Astrocyte (in vitro differentiated cells and primary cell): ENCODE measurements around the gene LAMA3. TPM values are rescaled to one million over a fixed set of nuclear protein-coding genes. Genes with fewer than 3 reads are reported as not detected.
A peak's percentile ranks its signal among the peaks of the same experiment; 100 is the strongest.

Experiments used
- DNase-seq: peaks from one replicate; pipeline ENCODE4 v3.0.0-alpha.2; 2010; ENCODE audit warnings: low read depth
- FAIRE-seq: peaks from 2 replicates; lab custom pipeline; 2011; peaks lifted over from hg19 to GRCh38; lab: Jason Lieb, UNC
- H2AFZ ChIP-seq: 2 replicates; pipeline ENCODE4 v1.6.0; 2012; ENCODE audit warnings: low read depth, low read length, inconsistent platforms
- H3K27ac ChIP-seq: 2 replicates; pipeline ENCODE4 v1.5.1; 2011; ENCODE audit warnings: low read depth, low read length, inconsistent platforms
- H3K27me3 ChIP-seq: 2 replicates; pipeline ENCODE4 v1.6.0; 2011; ENCODE audit warnings: low read length, inconsistent platforms; ENCODE audit not compliant: insufficient read depth
- H3K36me3 ChIP-seq: 2 replicates; pipeline ENCODE4 v1.5.1; 2011; ENCODE audit warnings: low read length, inconsistent platforms; ENCODE audit not compliant: insufficient read depth
- H3K4me1 ChIP-seq: 2 replicates; pipeline ENCODE4 v1.5.1; 2011; ENCODE audit warnings: low read length, inconsistent platforms; ENCODE audit not compliant: insufficient read depth
- H3K4me2 ChIP-seq: 2 replicates; pipeline ENCODE4 v1.6.0; 2012; ENCODE audit warnings: low read length, inconsistent platforms
- H3K4me3 ChIP-seq: 2 replicates; pipeline ENCODE4 v1.5.1; 2011; ENCODE audit warnings: low read depth, mild to moderate bottlenecking, low read length, inconsistent platforms; ENCODE audit not compliant: insufficient read depth
- H3K79me2 ChIP-seq: 2 replicates; pipeline ENCODE4 v1.6.0; 2012; ENCODE audit warnings: mild to moderate bottlenecking, low read length, inconsistent platforms; ENCODE audit not compliant: insufficient read depth
- H3K9ac ChIP-seq: 2 replicates; pipeline ENCODE4 v1.6.0; 2012; ENCODE audit warnings: mild to moderate bottlenecking, low read length, inconsistent platforms
- H3K9me3 ChIP-seq: 2 replicates; pipeline ENCODE4 v1.5.1; 2012; ENCODE audit warnings: low read depth, mild to moderate bottlenecking, low read length, inconsistent platforms; ENCODE audit not compliant: insufficient read depth
- H4K20me1 ChIP-seq: 2 replicates; pipeline ENCODE4 v1.6.0; 2012; ENCODE audit warnings: low read length, inconsistent platforms; ENCODE audit not compliant: insufficient read depth
- H3K27ac Mint-ChIP-seq: one replicate; pipeline ENCODE4 v1.8.0; 2021; ENCODE audit warnings: mild to moderate bottlenecking, mixed read lengths; ENCODE audit not compliant: unreplicated experiment
- H3K27me3 Mint-ChIP-seq: one replicate; pipeline ENCODE4 v1.8.0; 2021; ENCODE audit warnings: low read depth, mixed read lengths; ENCODE audit not compliant: unreplicated experiment
- H3K36me3 Mint-ChIP-seq: one replicate; pipeline ENCODE4 v1.8.0; 2021; ENCODE audit warnings: low read depth, mixed read lengths; ENCODE audit not compliant: unreplicated experiment
- H3K4me1 Mint-ChIP-seq: one replicate; pipeline ENCODE4 v1.8.0; 2021; ENCODE audit warnings: low read depth, mixed read lengths; ENCODE audit not compliant: unreplicated experiment
- H3K4me3 Mint-ChIP-seq: one replicate; pipeline ENCODE4 v1.8.0; 2021; ENCODE audit warnings: mild to moderate bottlenecking, moderate library complexity, mixed read lengths; ENCODE audit not compliant: unreplicated experiment
- H3K9me3 Mint-ChIP-seq: one replicate; pipeline ENCODE4 v1.8.0; 2021; ENCODE audit warnings: mild to moderate bottlenecking, mixed read lengths; ENCODE audit not compliant: unreplicated experiment
- EZH2 ChIP-seq: IDR thresholded peaks from 2 replicates; pipeline ENCODE4 v1.6.1; 2012; ENCODE audit warnings: mild to moderate bottlenecking, low read length, inconsistent platforms; ENCODE audit not compliant: insufficient read depth
- total RNA-seq: library from RNA; stranded (reverse); gene quantifications from 2 replicates; pipeline ENCODE4 v1.2.1, GENCODE V29; 2021
- TF ChIP-seq, protein P1 (sequence below): IDR thresholded peaks from 2 replicates; pipeline ENCODE4 v1.5.1; 2011; ENCODE audit warnings: low read depth, mild to moderate bottlenecking, inconsistent platforms, low read length, moderate library complexity; ENCODE audit not compliant: insufficient read depth

Gene LAMA3
- total RNA-seq, 1 donor from 2014 or later, result 0.86 TPM

- TF ChIP-seq, protein P1, sequence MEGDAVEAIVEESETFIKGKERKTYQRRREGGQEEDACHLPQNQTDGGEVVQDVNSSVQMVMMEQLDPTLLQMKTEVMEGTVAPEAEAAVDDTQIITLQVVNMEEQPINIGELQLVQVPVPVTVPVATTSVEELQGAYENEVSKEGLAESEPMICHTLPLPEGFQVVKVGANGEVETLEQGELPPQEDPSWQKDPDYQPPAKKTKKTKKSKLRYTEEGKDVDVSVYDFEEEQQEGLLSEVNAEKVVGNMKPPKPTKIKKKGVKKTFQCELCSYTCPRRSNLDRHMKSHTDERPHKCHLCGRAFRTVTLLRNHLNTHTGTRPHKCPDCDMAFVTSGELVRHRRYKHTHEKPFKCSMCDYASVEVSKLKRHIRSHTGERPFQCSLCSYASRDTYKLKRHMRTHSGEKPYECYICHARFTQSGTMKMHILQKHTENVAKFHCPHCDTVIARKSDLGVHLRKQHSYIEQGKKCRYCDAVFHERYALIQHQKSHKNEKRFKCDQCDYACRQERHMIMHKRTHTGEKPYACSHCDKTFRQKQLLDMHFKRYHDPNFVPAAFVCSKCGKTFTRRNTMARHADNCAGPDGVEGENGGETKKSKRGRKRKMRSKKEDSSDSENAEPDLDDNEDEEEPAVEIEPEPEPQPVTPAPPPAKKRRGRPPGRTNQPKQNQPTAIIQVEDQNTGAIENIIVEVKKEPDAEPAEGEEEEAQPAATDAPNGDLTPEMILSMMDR, result no peak
- no peak for TF ChIP-seq EZH2
- no peak overlapping the region for H3K4me2 ChIP-seq
- Mint-ChIP-seq H3K9me3 (no peaks in the 10 kb centered on the region), H3K4me1 (peaks cover 5% of the 10 kb centered on the region), H3K27me3 (peaks cover 6% of the 10 kb centered on the region), H3K36me3 (no peaks in the 10 kb centered on the region), H3K4me3 (no peak overlapping the region), H3K27ac (no peak overlapping the region)
- H3K9me3 ChIP-seq, result no peaks in the 10 kb centered on the region
- FAIRE-seq, result no peak
- no peaks in the 10 kb centered on the region for H3K79me2 ChIP-seq
- no peak overlapping the region for H3K9ac ChIP-seq
- peaks cover 16% of the 10 kb centered on the region for H3K4me1 ChIP-seq
- H4K20me1 ChIP-seq, result no peaks in the 10 kb centered on the region
- no peak overlapping the region for H3K4me3 ChIP-seq
- H3K27me3 ChIP-seq, result no peaks in the 10 kb centered on the region
- H2AFZ ChIP-seq, result no peak overlapping the region
- no peaks in the 10 kb centered on the region for H3K36me3 ChIP-seq
- H3K27ac ChIP-seq, result no peak overlapping the region
- DNase-seq, result no peak
These were observed 305.9 kb downstream of the LAMA3 start for GRCh38 chr18:23995180-23995579.

GRCh38 chr18:23998018-23998417, 308.8 kb downstream of the LAMA3 start:
- no peak overlapping the region for H3K4me3 Mint-ChIP-seq

GRCh38 chr18:23998820-23999219, 309.6 kb downstream of the LAMA3 start:
- H3K4me3 Mint-ChIP-seq, result no peak overlapping the region
- peaks cover 24% of the 10 kb centered on the region for H3K27me3 Mint-ChIP-seq
- Histone ChIP-seq H3K9ac (no peak overlapping the region), H3K4me1 (peaks cover 6% of the 10 kb centered on the region), H3K27ac (no peak overlapping the region), H4K20me1 (no peaks in the 10 kb centered on the region), H3K4me2 (no peak overlapping the region), H2AFZ (no peak overlapping the region), H3K79me2 (no peaks in the 10 kb centered on the region), H3K27me3 (peaks cover 3% of the 10 kb centered on the region), H3K36me3 (no peaks in the 10 kb centered on the region), H3K9me3 (no peaks in the 10 kb centered on the region), H3K4me3 (no peak overlapping the region)
- TF ChIP-seq, protein P1, result no peak
- DNase-seq, result peak; percentile 24
- peaks cover 6% of the 10 kb centered on the region for H3K9me3 Mint-ChIP-seq
- peaks cover 1% of the 10 kb centered on the region for H3K4me1 Mint-ChIP-seq
- FAIRE-seq, result no peak
- H3K27ac Mint-ChIP-seq, result no peak overlapping the region
- H3K36me3 Mint-ChIP-seq, result no peaks in the 10 kb centered on the region

More at GRCh38 chr18:23998018-23998417, 308.8 kb downstream of the LAMA3 start:
- no peaks in the 10 kb centered on the region for H3K9me3 ChIP-seq
- H4K20me1 ChIP-seq, result no peaks in the 10 kb centered on the region
- peaks cover 1% of the 10 kb centered on the region for H3K4me1 Mint-ChIP-seq
- peaks cover 6% of the 10 kb centered on the region for H3K4me1 ChIP-seq
- H3K36me3 Mint-ChIP-seq, result no peaks in the 10 kb centered on the region
- peaks cover 6% of the 10 kb centered on the region for H3K9me3 Mint-ChIP-seq
- H3K4me3 ChIP-seq, result no peak overlapping the region
- H3K27me3 ChIP-seq, result peaks cover 3% of the 10 kb centered on the region
- no peak for DNase-seq
- no peaks in the 10 kb centered on the region for H3K79me2 ChIP-seq
- no peak for FAIRE-seq
- no peak overlapping the region for H2AFZ ChIP-seq
- H3K4me2 ChIP-seq, result no peak overlapping the region
- TF ChIP-seq EZH2, result no peak
- TF ChIP-seq, protein P1, result no peak
- H3K9ac ChIP-seq, result no peak overlapping the region
- peaks cover 22% of the 10 kb centered on the region for H3K27me3 Mint-ChIP-seq
- no peak overlapping the region for H3K27ac ChIP-seq
- no peak overlapping the region for H3K27ac Mint-ChIP-seq
- no peaks in the 10 kb centered on the region for H3K36me3 ChIP-seq
